Body of pancreas (tissue), 4 donors: Measurements from ENCODE around the gene ZNF69.
"Not testable (repeated sequence)": the region's sequence is repeated elsewhere in the genome, so short reads cannot be mapped to it uniquely, and the experiment has no call there.

Experiments used
- POLR2A ChIP-seq, 3 donors: fragments of 450-650 bp; IDR thresholded peaks; one replicate each; pipeline ENCODE4 v1.6.1; 2016; ENCODE audit warnings: antibody characterized with exemption in 3 of 3, mild to moderate bottlenecking in 2 of 3
- TF ChIP-seq, protein P1 (sequence below), 7 experiments: fragments of 450-650 bp in 4 of 7; fragments of 200-600 bp in 3 of 7; sonication (generic) in 3 of 7; IDR thresholded peaks; one replicate each; pipeline ENCODE4 v1.5.1; 2016 to 2019; ENCODE audit warnings: antibody characterized with exemption in 7 of 7

DNA sequence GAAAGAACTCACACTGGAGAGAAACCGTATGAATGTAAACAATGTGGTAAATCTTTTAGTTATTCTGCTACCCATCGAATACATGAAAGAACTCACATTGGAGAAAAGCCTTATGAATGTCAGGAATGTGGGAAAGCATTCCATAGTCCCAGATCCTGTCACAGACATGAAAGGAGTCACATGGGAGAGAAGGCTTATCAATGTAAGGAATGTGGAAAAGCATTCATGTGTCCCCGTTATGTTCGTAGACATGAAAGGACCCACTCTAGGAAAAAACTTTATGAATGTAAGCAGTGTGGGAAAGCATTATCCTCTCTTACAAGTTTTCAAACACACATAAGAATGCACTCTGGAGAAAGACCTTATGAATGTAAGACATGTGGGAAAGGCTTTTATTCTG, 19.8 kb upstream of the ZNF69 start:
- not testable (repeated sequence) for TF ChIP-seq POLR2A (IDR thresholded peaks at IDR 0.05)
- TF ChIP-seq, protein P1, sequence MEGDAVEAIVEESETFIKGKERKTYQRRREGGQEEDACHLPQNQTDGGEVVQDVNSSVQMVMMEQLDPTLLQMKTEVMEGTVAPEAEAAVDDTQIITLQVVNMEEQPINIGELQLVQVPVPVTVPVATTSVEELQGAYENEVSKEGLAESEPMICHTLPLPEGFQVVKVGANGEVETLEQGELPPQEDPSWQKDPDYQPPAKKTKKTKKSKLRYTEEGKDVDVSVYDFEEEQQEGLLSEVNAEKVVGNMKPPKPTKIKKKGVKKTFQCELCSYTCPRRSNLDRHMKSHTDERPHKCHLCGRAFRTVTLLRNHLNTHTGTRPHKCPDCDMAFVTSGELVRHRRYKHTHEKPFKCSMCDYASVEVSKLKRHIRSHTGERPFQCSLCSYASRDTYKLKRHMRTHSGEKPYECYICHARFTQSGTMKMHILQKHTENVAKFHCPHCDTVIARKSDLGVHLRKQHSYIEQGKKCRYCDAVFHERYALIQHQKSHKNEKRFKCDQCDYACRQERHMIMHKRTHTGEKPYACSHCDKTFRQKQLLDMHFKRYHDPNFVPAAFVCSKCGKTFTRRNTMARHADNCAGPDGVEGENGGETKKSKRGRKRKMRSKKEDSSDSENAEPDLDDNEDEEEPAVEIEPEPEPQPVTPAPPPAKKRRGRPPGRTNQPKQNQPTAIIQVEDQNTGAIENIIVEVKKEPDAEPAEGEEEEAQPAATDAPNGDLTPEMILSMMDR (IDR thresholded peaks at IDR 0.05) = not testable (repeated sequence)
